ENCODE results near the gene MIOS.

MIOS gene

GRCh38 chr7:7524121-7524520 lies 42.6 kb upstream of the MIOS start:
- TF ChIP-seq, protein P1, sequence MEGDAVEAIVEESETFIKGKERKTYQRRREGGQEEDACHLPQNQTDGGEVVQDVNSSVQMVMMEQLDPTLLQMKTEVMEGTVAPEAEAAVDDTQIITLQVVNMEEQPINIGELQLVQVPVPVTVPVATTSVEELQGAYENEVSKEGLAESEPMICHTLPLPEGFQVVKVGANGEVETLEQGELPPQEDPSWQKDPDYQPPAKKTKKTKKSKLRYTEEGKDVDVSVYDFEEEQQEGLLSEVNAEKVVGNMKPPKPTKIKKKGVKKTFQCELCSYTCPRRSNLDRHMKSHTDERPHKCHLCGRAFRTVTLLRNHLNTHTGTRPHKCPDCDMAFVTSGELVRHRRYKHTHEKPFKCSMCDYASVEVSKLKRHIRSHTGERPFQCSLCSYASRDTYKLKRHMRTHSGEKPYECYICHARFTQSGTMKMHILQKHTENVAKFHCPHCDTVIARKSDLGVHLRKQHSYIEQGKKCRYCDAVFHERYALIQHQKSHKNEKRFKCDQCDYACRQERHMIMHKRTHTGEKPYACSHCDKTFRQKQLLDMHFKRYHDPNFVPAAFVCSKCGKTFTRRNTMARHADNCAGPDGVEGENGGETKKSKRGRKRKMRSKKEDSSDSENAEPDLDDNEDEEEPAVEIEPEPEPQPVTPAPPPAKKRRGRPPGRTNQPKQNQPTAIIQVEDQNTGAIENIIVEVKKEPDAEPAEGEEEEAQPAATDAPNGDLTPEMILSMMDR (IDR thresholded peaks at IDR 0.05; ENCODE audit: low read depth, low read length): no peak
- in situ Hi-C loops (cut with HindIII; ENCODE audit: low sequenced_read_pairs): no loop called here
- peak; percentile 14 for DNase-seq (ENCODE audit: low read depth, low spot score)

GRCh38 chr7:7526006-7526405 lies 40.7 kb upstream of the MIOS start:
- TF ChIP-seq, protein P1 (IDR thresholded peaks at IDR 0.05; ENCODE audit: low read depth, low read length): no peak
- in situ Hi-C loops (cut with HindIII; ENCODE audit: low sequenced_read_pairs): no loop called here
- H3K4me3 ChIP-seq (ENCODE audit: low read depth, low read length): no peak overlapping the region
- no peak for DNase-seq (ENCODE audit: low read depth, low spot score)

More at GRCh38 chr7:7524121-7524520, 42.6 kb upstream of the MIOS start:
- no peak overlapping the region for H3K4me3 ChIP-seq (ENCODE audit: low read depth, low read length)

- no peak for DNase-seq (ENCODE audit: low read depth, low spot score)
- TF ChIP-seq, protein P1 (IDR thresholded peaks at IDR 0.05; ENCODE audit: low read depth, low read length): no peak
- in situ Hi-C loops (cut with HindIII; ENCODE audit: low sequenced_read_pairs): no loop called here
- no peak overlapping the region for H3K4me3 ChIP-seq (ENCODE audit: low read depth, low read length)
Measured at GRCh38 chr7:7527047-7527446, 39.6 kb upstream of the MIOS start.

GRCh38 chr7:7529328-7529727 lies 37.4 kb upstream of the MIOS start:
- no peak for DNase-seq (ENCODE audit: low read depth, low spot score)
- TF ChIP-seq, protein P1 (IDR thresholded peaks at IDR 0.05; ENCODE audit: low read depth, low read length): no peak
- H3K4me3 ChIP-seq (ENCODE audit: low read depth, low read length): no peak overlapping the region
- in situ Hi-C loops (cut with HindIII; ENCODE audit: low sequenced_read_pairs): no loop called here

GRCh38 chr7:7533831-7534430 lies 32.8 kb upstream of the MIOS start:
- no peak for DNase-seq (ENCODE audit: low read depth, low spot score)
- H3K4me3 ChIP-seq (ENCODE audit: low read depth, low read length): no peak overlapping the region
- in situ Hi-C loops (cut with HindIII; ENCODE audit: low sequenced_read_pairs): no loop called here
- TF ChIP-seq, protein P1 (IDR thresholded peaks at IDR 0.05; ENCODE audit: low read depth, low read length): no peak

DNA sequence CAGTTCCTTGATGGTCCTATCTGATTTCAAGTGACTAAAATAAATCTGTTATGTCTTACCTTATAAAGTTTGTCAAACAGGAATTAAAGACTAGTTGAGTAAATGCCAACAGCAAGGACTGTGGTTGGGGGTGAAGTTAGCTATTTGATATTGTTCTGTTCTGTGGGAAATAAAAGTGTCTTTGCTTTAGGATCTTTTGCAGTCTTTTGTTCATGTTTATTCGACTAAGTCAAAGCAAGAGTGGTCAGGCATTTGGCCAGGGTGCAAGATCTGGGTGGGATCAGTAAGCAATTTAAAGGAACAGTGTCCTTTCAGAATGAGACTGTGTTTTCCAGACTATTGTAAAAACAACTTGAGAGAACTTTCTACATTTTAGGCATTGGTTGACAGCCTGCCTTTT lies 31.0 kb upstream of the MIOS start, which contains the start of gene COL28A1:
Gene COL28A1 (minus strand): TSS at position 183 of the 400 bp plus-strand sequence. CDS start 2,998 bp downstream, outside the sequence.
- H3K4me3 ChIP-seq (ENCODE audit: low read depth, low read length): no peak within 1 kb of the TSS
- DNase-seq (ENCODE audit: low read depth, low spot score): no peak
- in situ Hi-C loops (cut with HindIII; ENCODE audit: low sequenced_read_pairs): no loop called here
- TF ChIP-seq, protein P1 (IDR thresholded peaks at IDR 0.05; ENCODE audit: low read depth, low read length): no peak

Data from astrocyte of the spinal cord (primary cell).